SK-N-SH treated with all-trans-retinoic acid at 6 μM for 48 hours (cell line): ENCODE data around the gene MUC5B.

Experiments
- BACH2 ChIP-seq: fragments of 250-450 bp; sonication (Bioruptor Pico); IDR thresholded peaks from 2 replicates; pipeline ENCODE4 v1.9.0; 2021; ENCODE audit warnings: mild to moderate bottlenecking, borderline replicate concordance
- SNAI2 ChIP-seq: fragments of 250-450 bp; sonication (Bioruptor Pico); IDR thresholded peaks from 2 replicates; pipeline ENCODE4 v1.5.0; 2020; ENCODE audit warnings: mild to moderate bottlenecking, moderate library complexity
- ZFP30 ChIP-seq: fragments of 450-650 bp; formaldehyde crosslinking; IDR thresholded peaks from 2 replicates; pipeline ENCODE4 v1.5.0; 2022; ENCODE audit warnings: mild to moderate bottlenecking, moderate library complexity
- ZNF565 ChIP-seq: fragments of 450-650 bp; formaldehyde crosslinking; conservative IDR thresholded peaks from 2 replicates; pipeline ENCODE4 v1.5.0; 2020; ENCODE audit warnings: low read depth, mild to moderate bottlenecking, moderate library complexity

DNA sequence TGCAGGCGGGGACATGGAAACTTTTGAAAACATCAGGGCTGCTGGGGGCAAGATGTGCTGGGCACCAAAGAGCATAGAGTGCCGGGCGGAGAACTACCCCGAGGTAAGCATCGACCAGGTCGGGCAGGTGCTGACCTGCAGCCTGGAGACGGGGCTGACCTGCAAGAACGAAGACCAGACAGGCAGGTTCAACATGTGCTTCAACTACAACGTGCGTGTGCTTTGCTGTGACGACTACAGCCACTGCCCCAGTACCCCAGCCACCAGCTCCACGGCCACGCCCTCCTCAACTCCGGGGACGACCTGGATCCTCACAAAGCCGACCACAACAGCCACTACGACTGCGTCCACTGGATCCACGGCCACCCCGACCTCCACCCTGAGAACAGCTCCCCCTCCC lies 19.4 kb downstream of the MUC5B start:
- TF ChIP-seq BACH2 (no peak), ZFP30 (CRISPR knock-in tag) (no peak), ZNF565 (CRISPR knock-in tag) (no peak), SNAI2 (CRISPR knock-in tag) (no peak)
